GM19324 (cell line): ENCODE measurements around the gene ZFPM1.

Source experiments
- ATAC-seq: cut with Tn5 transposase; IDR thresholded peaks from one replicate; pipeline ENCODE4 v1.9.1; 2021; ENCODE audit warnings: mild to moderate bottlenecking, moderate library complexity; ENCODE audit not compliant: unreplicated experiment, low FRiP score

Gene ZFPM1

DNA sequence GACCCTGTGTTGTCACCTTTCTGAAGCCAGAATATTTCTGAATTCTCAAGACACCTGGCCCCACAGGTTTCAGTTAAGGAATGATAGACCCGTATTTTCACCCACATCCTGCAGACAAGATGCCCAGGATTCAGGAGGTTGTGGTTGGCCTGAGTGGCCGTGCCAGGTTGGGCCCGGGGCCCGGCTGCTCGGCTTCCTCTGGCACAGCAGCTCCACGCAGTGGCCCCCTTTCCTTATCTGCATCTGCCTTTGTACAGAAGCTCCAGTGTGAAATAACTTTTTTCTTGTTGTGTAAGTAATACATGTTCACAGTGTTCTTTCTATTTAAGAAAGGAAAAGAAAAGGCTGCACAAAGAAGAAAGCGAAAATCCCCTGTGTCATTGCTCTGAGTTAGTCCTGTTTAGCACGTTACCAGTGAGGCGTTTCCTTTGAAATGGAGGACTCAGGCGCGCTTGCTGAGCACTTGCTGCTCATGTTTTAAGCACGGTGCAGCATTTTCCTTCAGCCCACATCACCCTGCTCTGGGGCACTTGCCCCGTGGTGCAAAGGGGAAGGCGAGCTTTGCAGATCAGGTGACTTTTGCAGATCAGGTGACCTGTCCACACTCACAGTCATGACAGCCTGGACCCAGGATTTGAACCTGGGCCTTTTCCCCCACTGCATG lies 130.0 kb downstream of the ZFPM1 start:
- no peak for ATAC-seq

DNA sequence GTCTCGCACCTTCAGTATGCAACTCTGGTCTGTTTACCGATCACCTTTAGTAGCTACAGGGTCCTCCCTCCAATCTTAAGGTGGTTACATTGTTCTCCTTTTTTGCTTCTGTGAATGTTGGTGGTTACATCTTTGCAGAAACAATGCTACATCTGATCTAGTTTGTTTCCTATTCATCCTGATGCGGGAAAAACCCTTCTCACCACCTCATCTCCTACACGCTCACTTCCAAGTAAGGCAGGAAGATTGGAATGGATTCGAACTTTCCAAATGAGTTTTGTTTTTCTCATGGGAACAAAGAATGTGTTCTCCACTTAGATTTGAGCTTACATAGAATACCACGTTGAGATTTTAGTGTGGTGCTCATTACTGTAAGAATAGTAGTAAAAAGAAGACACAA lies 131.6 kb downstream of the ZFPM1 start:
- no peak for ATAC-seq

DNA sequence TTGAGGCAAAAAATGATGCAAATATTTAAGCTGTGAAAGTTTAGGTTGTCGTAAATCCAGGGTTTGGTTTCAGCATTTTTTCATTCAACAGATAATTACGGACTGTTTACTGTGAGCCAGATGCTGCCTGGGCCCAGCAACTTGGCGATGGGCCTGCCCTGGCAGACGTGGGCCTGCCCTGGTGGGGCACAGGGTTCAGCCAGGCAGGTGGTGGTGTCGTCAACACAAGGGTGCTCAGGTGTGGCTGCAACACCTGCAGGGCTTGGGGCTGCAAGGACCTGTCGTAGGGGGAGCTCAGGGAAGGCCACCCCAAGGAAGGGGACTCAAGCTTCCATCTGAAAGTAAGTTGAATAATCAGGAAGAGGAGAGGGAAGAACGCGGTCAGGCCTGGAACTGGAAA lies 132.2 kb downstream of the ZFPM1 start:
- no peak for ATAC-seq

DNA sequence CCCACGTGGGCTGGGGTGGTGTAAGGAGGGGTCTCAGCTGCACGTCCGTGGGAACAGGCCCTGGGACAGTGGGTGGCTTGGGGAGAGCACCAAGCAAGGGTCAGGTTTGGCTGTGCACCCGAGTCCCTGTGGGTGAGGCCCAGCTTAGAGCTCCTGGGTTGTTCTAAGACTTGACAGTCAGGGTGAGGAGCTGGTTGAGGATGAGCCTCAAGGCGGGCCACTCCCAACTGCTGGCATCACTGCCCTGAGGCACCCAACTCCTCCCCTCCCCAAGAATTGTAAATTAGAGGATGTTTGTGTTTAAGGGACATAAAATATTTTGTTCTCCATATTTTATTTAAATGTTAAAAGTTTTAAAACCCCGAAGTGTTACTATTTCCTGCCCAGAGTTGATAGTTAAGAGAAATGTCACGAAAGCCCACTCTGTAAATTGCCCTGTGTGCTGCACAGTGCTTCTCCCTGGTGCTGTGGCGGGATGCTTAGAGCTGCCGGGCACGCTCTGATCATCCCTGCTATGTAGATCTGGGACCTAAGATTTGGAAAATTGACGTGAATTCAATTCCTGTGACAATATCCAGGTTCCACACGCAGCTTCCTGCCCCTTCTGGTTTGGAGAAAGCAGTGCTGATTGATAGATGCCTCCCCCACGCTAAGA lies 133.0 kb downstream of the ZFPM1 start:
- no peak for ATAC-seq
